GM19025 (cell line): ENCODE results near the gene PDLIM4.
A peak's percentile ranks its signal among the peaks of the same experiment; 100 is the strongest.

Source experiments
- ATAC-seq: cut with Tn5 transposase; IDR thresholded peaks from one replicate; pipeline ENCODE4 v1.9.1; 2021; ENCODE audit warnings: mild to moderate bottlenecking, low read depth, moderate library complexity; ENCODE audit not compliant: unreplicated experiment

Gene PDLIM4

DNA sequence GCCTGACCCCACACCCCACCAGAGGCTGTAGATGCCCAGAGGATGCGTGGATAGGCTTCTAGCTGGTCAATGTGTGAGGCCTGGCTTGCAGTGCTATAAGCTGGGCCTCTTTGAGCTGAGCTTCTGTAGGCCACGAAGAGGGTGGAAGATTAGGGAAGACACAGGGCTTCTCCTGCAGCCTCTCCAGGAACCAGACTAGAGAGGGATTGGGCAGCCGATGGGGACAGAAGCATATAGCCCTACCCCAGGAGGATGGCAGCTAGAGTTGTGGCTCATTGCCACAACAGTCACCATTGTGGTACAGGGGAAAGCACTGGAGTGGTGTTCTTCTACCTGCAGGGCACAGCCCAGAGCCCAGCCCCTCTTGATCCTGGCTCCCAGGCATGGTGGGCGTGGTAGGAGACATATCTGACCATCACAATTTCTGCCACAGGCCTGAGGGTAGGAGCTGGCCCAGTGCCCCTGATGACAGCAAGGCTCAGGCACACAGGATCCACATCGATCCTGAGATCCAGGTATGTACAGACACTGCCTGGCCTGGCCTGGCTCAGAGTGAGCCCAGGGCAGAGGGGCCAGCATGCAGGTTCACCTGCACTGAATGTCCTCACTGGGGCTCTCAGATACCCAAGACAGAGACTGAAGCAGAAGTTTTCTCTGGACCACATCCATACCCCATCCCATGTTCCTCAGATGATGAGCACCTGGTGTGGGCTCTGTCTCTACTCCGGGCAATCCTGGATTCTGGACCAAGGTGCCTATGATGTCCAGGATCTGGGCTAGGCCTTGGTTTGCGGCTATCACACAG, 8.7 kb downstream of the PDLIM4 start:
- ATAC-seq, result no peak

DNA sequence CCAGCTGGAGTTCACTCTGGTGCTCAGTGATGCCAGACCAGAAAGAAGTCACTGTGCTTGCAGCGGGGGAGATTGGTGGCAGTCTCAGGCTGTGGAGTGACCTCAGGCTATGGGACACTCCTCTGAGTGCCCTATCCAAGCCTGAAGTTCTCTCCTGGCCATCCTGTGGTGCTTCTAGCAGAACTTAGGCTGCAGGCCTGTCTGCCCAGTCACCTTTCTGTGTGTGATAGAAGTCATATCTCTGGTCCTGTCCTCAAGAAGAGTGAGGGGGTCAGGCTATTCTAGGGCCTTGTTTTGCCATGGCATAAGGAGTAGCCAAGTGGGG, 9.3 kb downstream of the PDLIM4 start:
- no peak for ATAC-seq

DNA sequence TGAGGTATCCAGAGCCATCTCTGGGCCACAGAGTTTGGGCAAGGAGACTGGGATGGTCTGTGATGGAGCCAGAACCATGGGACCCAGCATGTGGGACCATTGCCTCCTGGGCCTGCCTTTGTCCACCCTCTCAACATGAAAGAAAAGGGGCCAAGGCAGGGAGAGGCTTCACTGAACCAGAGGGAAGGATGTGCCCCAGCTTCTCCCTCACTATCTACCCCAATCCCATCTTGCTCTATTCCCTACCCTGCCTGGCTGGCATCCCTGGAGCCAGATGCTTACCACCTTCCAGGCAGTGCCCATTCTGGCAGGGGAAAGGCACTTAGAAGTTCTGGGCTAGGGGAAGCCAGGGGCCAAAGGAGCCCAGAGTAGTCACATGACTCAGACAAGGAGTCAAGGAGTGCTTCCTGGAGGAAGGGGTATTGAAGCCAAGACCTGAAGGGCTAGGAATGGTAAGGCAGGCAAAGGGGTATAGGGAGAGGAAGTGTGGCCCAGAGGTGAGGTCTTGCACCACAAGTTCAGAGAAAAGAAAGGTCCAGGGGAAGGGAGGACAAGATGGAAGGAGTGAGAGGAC, 9.8 kb downstream of the PDLIM4 start:
- ATAC-seq, result no peak

DNA sequence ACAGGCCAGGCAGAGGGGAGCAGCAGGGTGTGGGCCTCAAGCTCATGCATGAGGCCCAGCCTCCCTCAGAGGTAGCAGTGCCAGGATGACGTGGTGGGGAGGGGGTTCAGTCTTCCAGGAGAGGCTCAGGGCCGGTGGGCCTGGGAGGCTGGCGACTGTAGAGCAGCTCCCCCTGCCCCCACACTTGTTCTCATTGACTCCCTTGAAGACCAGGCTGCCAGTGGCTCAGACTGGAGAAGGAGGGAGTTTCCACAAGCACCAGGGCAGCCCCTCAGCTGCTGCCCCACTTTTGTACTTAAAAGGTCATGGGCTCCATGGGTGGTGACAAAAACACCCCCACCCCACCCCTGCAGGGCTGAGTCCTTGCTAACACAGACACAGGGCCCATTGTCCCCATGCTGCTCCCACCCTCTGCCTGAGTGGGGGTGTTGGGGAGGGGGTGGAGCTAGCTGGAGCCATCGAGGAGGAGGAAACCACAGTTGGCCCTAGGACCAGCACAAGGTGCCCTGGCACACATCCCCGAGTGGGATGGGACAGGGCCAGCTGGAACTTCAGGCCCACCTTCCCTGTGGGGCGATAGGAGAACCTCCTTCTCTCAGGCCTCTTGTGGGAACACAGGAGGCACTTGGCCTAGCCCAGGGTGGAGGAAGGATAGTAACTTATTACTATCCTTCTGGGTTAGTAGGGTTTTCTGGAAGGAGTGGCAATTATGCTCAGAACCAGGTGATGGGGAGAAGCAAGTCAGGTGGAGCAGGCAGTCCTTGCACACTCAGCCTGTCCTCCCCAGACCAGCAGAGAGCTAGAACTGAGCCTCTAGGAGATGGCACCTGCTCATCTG, 10.7 kb downstream of the PDLIM4 start:
- ATAC-seq, result no peak

DNA sequence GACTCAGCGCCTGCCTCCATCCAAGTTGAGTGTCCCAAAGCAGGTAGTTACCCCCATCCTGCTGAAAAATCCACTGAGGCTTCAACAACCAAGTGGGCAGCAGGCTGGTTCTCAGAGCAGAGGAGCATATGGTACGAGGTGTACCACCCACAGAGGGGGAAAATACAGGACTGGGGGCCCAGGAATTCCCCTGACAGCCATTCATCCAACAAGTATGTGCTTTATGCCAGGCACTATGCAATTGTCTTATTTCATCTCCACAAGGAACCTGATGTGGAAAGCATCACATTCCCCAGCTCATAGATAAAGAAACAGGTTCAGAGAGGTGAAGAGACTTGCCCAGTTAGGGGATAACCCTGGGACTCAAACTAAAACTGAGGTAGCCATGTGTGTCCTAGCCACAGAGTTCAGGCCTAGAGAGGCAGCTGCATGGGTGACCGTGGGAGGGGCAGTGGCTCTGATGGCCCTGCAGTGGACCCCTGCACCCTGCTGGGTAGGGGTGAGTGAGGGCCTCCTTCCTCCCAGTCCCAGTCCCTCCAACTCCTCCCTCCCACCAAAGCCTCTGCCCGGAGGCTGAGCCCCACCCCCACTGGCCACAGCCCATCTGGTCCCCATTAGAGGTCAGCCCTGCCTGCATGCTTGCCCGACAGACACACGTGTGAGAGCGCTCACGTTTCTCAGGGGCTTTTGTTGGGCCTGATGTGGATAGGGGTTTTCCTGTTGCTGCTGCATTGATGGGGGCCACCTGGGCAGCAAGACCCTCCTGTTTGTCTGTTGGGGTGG, 11.5 kb downstream of the PDLIM4 start:
- peak; percentile 63 for ATAC-seq

DNA sequence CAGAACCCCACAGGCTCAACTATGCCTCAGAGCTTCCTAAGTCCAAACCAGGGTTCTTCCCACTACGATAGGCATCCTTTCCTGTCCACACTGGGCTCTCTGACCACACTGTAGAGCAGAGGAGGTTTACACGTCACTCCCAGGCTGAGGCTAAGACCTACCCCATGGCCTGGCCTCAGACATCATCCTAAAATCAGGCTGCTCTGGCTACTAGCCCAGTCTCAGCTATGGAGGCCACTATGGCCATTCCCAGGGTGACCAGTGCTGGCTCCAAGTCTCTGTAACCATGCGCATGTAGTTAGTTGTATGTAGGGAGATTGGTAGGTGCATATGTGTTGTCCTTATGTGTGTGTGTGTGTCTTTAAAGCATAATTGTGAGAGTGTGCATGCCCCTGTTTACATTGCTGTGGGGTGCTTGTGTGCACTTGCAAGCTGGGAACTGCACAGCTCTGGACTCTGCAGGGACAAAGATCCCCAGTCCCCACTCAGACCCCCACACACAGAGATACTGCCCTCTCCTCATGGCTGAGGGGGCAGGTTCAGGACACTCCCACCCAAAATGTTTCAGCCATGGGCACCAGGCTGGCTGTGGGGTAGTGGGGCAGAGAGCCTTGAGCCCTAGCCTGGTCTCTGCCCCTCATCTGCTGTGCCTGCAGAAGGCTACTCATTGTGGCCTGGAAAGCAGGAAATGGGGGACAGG, 12.3 kb downstream of the PDLIM4 start:
- no peak for ATAC-seq

DNA sequence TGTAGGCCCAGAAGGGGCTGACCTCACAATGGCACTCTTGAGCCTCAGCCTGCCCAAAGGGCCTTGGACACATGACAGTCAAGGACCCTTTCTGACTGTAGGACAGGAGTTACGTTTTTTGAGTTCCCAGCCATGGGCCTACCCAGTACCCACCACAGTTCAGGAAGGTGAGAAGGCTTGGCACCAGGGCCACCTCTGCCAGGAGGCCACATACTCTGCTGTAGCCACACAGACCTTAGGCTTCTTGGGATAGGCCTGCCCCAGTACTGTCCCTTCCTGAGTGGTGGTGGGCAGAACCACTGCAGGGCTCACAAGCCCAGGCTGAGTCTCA, 12.8 kb downstream of the PDLIM4 start:
- no peak for ATAC-seq

GRCh38 chr5:132270706-132271105, 13.2 kb downstream of the PDLIM4 start:
- no peak for ATAC-seq

DNA sequence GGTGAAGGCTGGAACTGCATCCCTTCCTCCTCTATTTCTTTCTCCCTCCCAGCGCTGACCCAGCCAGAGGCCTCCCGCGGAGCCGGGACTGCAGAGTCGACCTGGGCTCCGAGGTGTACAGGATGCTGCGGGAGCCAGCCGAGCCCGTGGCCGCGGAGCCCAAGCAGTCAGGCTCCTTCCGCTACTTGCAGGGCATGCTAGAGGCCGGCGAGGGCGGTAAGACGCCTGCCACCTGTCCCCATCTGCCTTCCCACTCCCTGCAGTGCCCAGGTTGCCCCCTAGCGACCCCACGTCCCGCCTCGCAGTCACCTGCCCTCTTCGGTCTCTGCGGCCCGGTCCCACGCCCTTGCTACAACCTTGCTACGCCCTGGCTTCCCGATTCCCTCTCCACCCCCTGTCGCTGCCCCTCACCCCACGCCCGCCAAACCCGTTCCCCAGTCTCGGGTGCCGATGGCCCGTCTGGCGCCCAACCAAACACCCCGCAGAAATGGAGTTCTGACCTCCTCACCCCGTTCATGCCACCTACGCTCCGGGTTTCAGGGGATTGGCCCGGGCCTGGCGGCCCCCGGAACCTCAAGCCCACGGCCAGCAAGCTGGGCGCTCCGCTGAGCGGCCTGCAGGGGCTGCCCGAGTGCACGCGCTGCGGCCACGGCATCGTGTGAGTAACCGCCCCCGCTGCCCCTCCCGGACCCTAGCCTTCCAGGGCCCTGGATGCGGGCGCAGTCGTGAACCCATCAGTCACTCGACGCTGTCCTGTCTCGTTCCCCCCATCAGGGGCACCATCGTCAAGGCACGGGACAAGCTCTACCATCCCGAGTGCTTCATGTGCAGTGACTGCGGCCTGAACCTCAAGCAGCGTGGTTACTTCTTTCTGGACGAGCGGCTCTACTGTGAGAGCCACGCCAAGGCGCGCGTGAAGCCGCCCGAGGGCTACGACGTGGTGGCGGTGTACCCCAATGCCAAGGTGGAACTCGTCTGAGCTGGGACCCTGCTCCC, 14.1 kb downstream of the PDLIM4 start:
- ATAC-seq, result no peak

DNA sequence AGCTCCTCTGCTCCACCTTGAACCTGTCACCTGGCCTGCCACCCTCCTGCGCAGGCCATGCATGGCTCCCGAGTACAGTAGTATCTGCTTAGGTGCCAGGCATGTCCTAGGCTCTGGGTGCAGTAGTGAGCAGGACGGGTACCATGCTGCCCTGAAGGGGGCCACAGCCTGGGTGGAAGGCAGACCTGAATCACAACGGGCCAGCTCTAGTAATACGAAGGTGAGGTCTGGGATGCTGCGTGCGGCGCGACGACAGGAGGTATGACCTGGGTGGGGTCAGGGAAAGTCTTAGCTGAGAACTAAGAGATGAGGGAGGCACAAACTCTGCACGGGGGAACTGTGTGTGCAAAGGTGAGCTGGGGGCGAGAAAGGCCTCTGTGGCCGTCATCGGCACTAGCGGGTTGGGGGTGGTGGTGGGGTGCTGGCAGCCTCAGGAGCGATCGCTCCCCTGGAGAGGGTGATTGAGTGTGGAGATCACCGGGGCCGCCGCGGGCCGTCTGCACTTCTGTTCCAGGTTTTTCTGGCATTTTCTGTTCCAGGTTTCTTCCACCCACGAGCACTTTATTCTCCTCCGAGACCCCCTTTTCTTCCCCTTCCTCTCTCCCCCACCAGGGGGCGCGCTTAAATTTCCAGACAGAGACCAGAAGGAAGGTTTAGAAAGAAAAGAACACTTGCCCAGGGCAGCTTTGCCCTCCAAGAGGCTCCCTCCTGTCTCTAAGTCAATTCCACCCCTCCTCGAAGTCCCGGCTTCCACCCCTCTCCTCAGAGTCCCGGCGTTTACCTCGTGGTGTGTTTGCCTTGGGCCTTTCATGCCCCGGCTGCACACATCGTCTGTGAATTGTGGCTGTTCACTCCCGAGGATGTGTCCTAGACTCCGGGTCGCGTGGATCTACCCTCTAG, 15.1 kb downstream of the PDLIM4 start:
- ATAC-seq, result no peak

DNA sequence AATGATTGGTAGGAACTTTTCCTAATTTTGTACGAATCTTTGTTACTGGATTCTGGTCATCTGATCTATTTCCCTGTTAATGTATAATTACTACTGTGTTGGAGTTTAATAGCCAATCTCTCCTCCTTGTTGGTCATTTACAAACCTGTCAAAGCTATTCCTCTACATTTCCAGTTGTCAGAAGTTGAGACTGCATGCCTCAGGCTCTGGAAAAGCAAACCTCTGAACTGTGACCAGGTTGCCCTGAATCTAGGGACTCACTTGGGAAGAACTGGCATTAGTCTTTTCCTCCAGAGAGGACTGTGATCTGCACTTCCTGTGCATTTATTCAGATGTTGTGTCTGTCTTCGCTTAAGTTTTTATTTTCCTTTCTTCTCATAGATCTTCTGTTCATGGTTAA, 16.1 kb downstream of the PDLIM4 start:
- ATAC-seq, result no peak

DNA sequence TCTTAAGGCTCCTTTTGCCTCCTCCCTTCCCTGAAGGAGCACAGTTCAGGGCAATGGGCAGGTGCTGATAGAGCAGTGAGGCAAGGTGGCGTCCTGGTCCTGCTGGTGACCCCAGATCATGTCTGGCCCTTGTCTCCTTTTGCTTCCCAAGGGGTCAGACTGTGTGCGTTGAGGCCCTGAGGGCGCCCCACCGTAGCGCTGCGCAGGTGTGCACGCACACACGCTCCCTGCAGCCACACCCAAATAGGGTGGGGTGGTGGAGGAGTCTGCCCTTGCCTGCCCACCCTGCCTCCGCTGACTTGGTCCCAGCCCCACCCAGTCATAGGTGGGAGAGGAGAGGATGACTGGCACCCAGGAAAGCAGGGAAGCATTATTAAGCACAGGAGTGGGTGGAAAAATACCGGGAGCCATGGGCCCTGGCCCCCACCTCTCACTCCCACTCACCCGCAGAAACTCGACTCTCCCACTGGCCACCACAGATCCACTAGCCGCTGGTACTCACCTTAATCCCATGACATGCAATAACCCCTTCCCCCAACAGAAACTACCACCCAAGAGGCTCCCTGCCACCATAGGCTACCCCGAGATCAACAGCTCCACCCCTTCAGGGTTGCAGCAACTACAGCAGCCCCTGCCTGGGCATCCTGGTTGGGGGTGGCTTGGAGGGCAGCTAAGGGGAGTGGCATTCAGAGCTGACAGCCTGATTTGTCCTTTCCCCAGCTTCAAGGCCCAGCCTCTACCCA, 16.7 kb downstream of the PDLIM4 start:
- no peak for ATAC-seq

DNA sequence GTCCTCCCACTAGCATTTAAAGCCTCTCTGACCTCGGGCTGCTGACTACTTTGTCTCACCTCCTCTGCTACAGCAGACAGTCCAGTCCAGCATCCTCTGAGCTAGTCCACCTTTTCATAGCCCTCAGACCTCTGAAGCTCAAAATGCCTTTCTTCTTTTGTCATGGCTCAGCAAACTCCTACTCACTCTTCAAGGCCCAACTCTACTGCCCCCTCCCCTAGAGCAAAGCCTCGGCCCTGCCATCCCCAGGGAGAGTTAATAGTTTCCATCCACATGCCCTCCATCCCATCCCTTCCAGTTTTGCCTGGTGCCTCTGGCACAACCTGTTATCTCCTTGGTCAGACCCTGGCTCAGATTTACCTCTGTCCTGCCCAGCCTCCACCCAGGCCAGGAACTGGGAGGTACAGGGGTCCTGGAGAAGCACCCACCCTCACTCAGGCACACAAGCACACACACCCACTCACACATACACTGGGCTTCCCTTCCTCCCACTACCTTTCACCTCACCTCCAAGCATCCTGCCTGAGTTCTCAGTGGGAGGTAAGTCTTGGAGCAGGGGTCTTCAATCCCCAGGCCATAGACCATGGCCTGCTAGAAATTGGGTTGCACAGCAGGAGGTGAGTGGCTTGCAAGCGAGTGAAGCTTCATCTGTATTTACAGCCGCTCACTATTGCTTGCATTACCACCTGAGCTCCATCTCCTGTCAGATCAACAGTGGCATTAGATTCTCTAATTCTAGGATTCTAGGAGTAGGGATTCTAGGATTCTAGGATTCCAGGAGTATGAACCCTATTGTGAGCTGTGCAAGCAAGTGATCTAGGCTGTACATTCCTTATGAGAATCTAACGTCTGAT, 18.1 kb downstream of the PDLIM4 start:
- ATAC-seq, result no peak

DNA sequence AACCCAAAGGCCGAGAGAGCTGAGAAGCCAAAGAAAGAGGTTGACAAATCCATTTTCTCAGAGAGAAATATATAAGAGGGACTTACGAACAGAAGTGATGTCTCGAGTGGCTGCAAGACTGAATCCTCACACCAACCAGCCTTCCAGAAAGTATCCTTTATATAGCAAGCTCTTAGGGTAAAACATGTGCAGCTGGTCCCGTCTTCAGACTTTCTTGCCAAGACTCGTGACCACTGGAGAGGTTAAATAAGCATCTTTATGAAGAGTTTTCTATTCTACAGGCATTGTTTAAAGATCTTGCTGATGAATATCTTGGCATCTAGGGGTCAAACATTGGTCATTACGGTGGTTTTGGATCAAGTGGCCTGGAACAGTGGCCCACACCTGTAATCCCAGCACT, 19.8 kb downstream of the PDLIM4 start:
- ATAC-seq, result no peak

DNA sequence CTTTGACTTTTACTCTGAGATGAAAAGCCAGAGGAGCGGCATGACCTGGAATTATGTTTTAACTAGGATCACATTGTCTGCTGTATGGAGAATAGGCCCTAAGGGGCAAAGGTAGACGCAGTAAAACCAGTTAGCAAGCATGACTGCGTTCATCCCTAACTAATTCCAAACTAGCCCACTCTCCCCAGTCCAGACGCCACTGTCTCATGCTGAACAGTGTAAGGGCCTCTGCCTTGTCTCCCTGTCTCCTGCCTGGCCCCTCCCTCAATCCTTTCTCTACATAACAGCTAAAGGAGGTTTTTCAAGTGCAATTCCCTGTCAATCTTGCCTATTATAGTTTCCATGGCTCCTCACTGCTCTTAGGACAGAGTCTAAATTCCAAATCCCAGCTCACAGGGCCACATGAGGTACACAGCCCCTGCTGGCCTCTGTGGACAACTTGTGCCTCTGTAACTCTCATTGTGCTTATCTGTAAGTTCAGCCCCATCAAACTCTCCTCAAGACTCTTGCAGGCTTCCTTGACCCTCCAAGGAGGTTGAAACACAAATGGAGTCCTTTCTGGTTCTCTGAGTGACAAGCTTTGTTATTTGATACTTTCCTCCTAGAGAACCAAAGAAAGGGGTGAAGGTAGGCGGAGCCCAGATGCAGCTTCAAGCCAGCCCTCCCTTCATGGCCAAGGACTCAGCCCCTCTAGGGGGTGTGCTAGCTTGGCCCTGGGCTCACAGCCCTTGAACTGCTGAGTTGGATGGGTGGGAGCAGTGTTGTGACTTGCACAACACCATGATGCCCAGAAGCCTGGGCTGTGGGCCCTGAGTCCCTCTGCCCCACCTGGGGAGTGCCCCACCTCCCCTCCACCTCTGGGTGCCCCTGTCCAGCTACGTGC, 20.7 kb downstream of the PDLIM4 start:
- ATAC-seq, result no peak

- no peak for ATAC-seq
These were observed 22.3 kb downstream of the PDLIM4 start for GRCh38 chr5:132279801-132280200.
